ENCODE data around the gene COX5A.
"Not testable (repeated sequence)": the region's sequence is repeated elsewhere in the genome, so short reads cannot be mapped to it uniquely, and the experiment has no call there.

Gene COX5A

DNA sequence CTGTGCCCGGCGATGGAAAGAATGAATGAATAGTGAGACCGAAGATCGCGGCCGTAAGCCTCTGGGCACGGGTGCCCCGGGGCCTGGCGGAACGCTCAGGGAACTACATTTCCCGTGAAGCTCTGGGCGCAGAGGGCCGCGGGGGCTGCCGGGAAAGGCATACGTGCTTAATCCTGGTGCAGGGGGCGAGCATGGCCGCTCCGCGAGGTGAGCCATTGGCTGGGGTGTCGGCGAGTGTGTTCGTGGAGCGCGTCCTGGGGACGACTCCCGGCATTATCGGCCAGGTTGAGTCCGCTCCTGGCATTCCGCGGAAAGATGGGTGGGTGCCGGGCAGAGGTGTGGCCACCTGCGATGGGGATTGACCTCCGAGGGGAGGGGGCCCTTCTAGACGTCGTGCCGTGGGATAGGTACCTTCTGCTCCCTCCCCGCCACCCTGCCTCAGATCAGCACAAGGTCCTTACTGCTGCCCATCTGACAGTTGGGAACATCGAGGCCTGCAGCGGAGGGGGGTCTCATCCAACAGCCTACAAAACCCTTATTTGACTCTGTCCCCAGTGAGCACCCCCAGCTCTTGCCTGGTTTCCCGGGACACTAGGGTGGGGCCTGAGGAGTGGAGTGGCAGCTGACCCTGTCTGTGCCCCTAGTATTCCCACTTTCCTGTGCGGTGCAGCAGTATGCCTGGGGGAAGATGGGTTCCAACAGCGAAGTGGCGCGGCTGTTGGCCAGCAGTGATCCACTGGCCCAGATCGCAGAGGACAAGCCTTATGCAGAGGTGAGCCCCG, 47.8 kb downstream of the COX5A start, which contains the start of gene MPI:
Gene MPI (plus strand): TSS at position 160 of the 782 bp plus-strand sequence. CDS start 32 bp downstream, at position 192.
- TF ChIP-seq POLR2A (IDR thresholded peaks at IDR 0.05; ENCODE audit: extremely low read depth, insufficient read length) (peak; percentile 96), MYC (IDR thresholded peaks at IDR 0.05; ENCODE audit: low read depth, low read length) (peak; percentile 97), CTCF (IDR thresholded peaks at IDR 0.05; ENCODE audit: low read depth, low read length) (no peak), MAX (IDR thresholded peaks at IDR 0.05; ENCODE audit: low read depth, low read length) (peak; percentile 91)
- H3K4me3 ChIP-seq (ENCODE audit: low read depth, low read length), result peak within 1 kb of the TSS; percentile 95
- DNase-seq (ENCODE audit: low read depth), result peak; percentile 89

DNA sequence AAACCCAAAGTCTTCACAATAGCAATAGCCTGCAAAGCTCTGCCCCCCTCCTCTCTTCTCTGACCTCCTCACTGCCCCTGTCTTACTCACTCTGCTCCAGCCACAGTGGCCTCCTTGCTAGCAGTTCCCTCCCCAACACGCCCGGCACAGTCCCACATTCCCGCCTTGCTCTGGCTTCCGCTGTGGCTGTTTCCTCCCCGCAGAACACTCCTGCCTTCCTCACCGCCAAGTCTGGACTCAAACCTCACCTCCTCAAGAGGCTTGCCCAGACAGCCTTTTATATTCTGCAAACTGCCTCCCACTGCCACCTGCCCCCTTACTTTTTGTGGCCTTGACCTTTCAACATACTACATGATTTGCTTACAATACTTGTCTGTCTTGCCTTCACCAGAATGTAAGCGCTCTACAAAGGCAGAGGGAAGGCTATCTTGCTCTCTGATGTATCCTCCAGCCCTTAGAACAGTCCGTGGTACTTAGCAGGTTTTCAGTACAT, 48.4 kb downstream of the COX5A start:
- peak overlapping the region; percentile 95 for H3K4me3 ChIP-seq (ENCODE audit: low read depth, low read length)
- no peak for DNase-seq (ENCODE audit: low read depth)
- TF ChIP-seq MAX (IDR thresholded peaks at IDR 0.05; ENCODE audit: low read depth, low read length) (no peak), CTCF (IDR thresholded peaks at IDR 0.05; ENCODE audit: low read depth, low read length) (no peak), MYC (IDR thresholded peaks at IDR 0.05; ENCODE audit: low read depth, low read length) (no peak), POLR2A (IDR thresholded peaks at IDR 0.05; ENCODE audit: extremely low read depth, insufficient read length) (no peak)

DNA sequence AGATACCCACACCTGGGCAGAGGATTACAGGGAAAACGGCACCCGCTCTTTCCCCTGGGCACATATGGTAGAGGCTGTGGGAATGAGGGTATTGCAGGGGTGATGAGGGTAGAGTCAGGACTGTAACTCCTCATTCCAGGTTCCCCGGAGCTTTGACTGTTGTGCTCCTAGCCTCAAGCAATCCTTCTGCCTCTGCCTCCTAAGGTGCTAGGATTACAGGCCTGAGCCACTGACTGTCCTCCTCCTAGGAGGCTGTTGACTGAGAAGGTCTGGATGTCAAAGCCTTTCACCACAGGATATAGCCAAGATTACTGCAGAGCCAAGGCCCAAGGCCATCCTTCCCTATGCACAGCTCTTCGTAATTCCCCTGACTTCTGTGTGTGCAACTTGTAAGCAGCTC, 49.2 kb downstream of the COX5A start:
- DNase-seq (ENCODE audit: low read depth), result no peak
- no peak overlapping the region for H3K4me3 ChIP-seq (ENCODE audit: low read depth, low read length)
- TF ChIP-seq MAX (IDR thresholded peaks at IDR 0.05; ENCODE audit: low read depth, low read length) (no peak), MYC (IDR thresholded peaks at IDR 0.05; ENCODE audit: low read depth, low read length) (no peak), CTCF (IDR thresholded peaks at IDR 0.05; ENCODE audit: low read depth, low read length) (no peak), POLR2A (IDR thresholded peaks at IDR 0.05; ENCODE audit: extremely low read depth, insufficient read length) (no peak)

DNA sequence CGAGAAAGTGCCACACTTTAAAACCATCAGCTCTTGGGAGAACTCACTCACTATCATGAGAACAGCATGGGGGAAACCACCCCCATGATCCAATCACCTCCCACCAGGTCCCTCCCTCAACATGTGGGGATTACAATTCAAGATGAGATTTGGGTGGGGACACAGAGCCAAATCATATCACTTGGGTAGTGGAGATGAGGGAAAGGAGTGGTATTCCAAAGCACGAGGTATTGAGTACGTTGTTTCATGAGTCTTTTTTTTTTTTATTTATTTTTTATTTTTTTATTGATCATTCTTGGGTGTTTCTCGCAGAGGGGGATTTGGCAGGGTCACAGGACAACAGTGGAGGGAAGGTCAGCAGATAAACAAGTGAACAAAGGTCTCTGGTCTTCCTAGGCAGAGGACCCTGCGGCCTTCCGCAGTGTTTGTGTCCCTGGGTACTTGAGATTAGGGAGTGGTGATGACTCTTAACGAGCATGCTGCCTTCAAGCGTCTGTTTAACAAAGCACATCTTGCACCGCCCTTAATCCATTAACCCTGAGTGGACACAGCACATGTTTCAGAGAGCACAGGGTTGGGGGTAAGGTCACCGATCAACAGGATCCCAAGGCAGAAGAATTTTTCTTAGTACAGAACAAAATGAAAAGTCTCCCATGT, 50.2 kb downstream of the COX5A start:
- DNase-seq (ENCODE audit: low read depth); H3K4me3 ChIP-seq (ENCODE audit: low read depth, low read length): not testable (repeated sequence)

- no peak overlapping the region for H3K4me3 ChIP-seq (ENCODE audit: low read depth, low read length)
- DNase-seq (ENCODE audit: low read depth), result no peak
- no peak for TF ChIP-seq CTCF (IDR thresholded peaks at IDR 0.05; ENCODE audit: low read depth, low read length)
- TF ChIP-seq MYC (IDR thresholded peaks at IDR 0.05; ENCODE audit: low read depth, low read length), result no peak
- TF ChIP-seq POLR2A (IDR thresholded peaks at IDR 0.05; ENCODE audit: extremely low read depth, insufficient read length), result no peak
- no peak for TF ChIP-seq MAX (IDR thresholded peaks at IDR 0.05; ENCODE audit: low read depth, low read length)
Observed at GRCh38 chr15:74885461-74885860, 52.4 kb downstream of the COX5A start.

Data from NB4 (cell line).